ENCODE measurements around the gene USH1G.
A peak's percentile ranks its signal among the peaks of the same experiment; 100 is the strongest.

The USH1G gene

DNA sequence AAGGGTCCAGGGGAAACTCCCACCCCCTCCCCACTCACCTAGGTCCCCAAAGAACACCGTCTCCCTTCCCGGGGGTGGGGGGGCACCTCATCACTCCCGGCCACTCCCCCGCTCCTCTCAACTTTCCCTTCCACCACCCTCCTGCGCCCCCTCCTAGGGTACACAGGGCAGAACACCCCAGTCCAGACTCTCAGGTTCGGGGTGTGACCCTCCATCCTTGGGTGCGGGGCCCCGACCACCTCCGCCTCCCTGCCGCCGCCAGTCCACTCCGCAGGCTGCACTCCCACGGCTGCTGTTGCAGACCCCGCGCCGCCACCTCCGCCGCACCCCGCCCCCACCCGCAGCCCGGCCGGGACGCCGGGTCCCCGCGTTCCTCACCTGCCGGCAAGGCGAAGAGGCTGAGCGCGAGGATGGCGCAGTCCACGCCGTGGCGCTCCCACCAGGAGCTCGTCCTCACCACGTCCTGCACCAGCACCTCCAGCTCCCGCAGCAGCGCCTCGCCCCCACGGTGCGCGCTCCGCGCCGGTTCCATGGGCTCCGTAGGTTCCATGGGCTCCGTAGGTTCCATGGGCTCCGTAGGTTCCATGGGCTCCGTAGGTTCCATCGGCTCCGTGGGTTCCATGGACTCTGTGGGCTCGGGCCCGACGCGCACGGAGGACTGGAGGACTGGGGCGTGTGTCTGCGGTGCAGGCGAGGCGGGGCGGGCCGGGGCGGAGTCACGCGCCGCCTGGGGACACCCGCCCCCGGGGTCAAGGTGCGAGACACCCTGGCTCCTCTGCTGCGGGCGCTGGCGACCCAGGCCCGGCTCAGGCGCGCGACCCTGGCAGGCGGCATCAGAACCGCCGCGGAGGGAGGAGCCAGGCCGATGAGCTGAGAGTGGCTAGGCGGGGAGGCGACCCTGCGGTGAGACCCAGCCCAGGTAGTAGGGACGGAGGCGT, 29.8 kb downstream of the USH1G start, which contains the start of gene FADS6:
TSS of gene FADS6 (minus strand) at position 660 of the 938 bp plus-strand sequence. CDS start at position 622, 38 bp downstream.
- Histone ChIP-seq H3K9ac (ENCODE audit: low read length) (no peak within 1 kb of the TSS), H3K27ac (ENCODE audit: low read length, poor library complexity, severe bottlenecking) (no peak within 1 kb of the TSS), H2BK120ac (ENCODE audit: low read depth, low read length) (no peak within 1 kb of the TSS), H3K4me1 (ENCODE audit: control insufficient read depth, insufficient read depth, low read depth, low read length) (peaks cover 15% of the 10 kb centered on the region), H3K36me3 (ENCODE audit: control insufficient read depth in 1 of 2, insufficient read depth in 2 of 2, low read depth in 1 of 2, low read length in 2 of 2) (no peaks in the 10 kb centered on the region), H4K91ac (ENCODE audit: low read length) (no peak within 1 kb of the TSS), H3K4me3 (ENCODE audit: insufficient read depth in 1 of 2, low read depth in 1 of 2, low read length in 2 of 2) (peak within 1 kb of the TSS in 1 of 2 experiments; percentile 26), H2BK15ac (ENCODE audit: low read depth, poor library complexity, severe bottlenecking) (no peak within 1 kb of the TSS), H3K9me3 (ENCODE audit: control insufficient read depth, low read length) (no peaks in the 10 kb centered on the region), H3K79me1 (replicated peaks; ENCODE audit: low read length, poor library complexity, severe bottlenecking) (no peaks in the 10 kb centered on the region), H3K4ac (ENCODE audit: low read depth in 1 of 2, low read length in 2 of 2) (no peak within 1 kb of the TSS), H3K27me3 (ENCODE audit: control insufficient read depth in 1 of 2, insufficient read depth in 1 of 2, low read length in 2 of 2) (peaks cover 67 to 88% of the 10 kb centered on the region in 2 experiments), H2AFZ (ENCODE audit: low read depth, low read length) (no peak within 1 kb of the TSS), H4K8ac (ENCODE audit: low read length) (peak within 1 kb of the TSS; percentile 39), H2BK12ac (ENCODE audit: low read length in 2 of 2) (no peak within 1 kb of the TSS), H2AK5ac (ENCODE audit: low read length, severe bottlenecking) (no peak within 1 kb of the TSS), H3K18ac (ENCODE audit: low read depth in 1 of 2, low read length in 2 of 2) (no peak within 1 kb of the TSS), H3K23ac (ENCODE audit: low read length in 2 of 2) (peak within 1 kb of the TSS in 1 of 2 experiments; percentile 26), H3K14ac (ENCODE audit: low read length in 2 of 2) (no peak within 1 kb of the TSS), H2BK5ac (ENCODE audit: low read depth, low read length, poor library complexity, severe bottlenecking) (no peak within 1 kb of the TSS), H3K4me2 (ENCODE audit: low read length, poor library complexity, severe bottlenecking) (peak within 1 kb of the TSS; percentile 40)
- no peak for DNase-seq
- 10% methylated on average over 67 of the region's 86 CpGs for WGBS

DNA sequence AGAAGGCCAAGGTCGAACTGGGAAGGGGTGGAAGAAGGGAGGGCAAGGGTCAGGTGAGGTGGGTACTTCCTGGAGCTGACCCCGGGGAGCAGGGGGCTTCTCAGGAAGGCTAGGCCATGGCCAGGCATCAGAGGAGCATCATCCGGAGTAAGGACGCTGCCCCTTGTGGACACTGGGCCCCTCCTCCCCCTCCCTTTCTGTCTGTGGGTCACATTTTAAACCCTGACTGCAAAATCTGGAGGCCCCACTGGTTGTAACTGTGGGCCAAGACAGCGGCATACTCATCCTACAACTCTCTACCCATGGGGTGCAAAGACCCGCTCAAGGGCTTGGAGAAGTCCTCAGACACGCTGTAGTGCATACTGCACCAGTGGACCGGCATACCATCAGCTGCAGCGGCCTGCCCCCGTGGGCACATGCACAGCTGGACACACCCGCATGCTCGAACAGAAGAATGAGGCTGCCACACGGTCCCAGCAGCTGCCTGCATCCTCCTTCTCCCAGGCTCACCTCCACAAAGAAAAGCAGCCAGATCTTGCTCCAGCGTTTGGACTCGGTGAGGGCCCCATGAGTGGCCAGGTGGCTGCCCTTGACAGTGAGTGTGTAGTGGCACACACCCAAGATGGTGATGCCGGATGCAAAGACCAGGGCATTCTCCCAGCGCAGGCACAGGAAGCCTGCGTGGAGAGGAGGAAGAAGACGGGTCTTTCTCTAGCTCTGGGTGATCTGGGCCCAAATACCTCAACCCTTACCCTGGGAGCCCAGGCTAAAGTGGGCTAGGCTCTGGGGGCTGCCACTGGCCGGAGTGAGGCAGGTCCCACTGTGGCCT, 30.8 kb downstream of the USH1G start:
- H2BK15ac ChIP-seq (ENCODE audit: low read depth, poor library complexity, severe bottlenecking), result no peak overlapping the region
- no peak overlapping the region for H3K23ac ChIP-seq (ENCODE audit: low read length in 2 of 2)
- no peak overlapping the region for H2BK120ac ChIP-seq (ENCODE audit: low read depth, low read length)
- peaks cover 15% of the 10 kb centered on the region for H3K4me1 ChIP-seq (ENCODE audit: control insufficient read depth, insufficient read depth, low read depth, low read length)
- no peak overlapping the region for H3K27ac ChIP-seq (ENCODE audit: low read length, poor library complexity, severe bottlenecking)
- no peak overlapping the region for H4K91ac ChIP-seq (ENCODE audit: low read length)
- no peak overlapping the region for H2AK5ac ChIP-seq (ENCODE audit: low read length, severe bottlenecking)
- H2BK12ac ChIP-seq (ENCODE audit: low read length in 2 of 2), result no peak overlapping the region
- H2AFZ ChIP-seq (ENCODE audit: low read depth, low read length), result no peak overlapping the region
- no peak overlapping the region for H3K4ac ChIP-seq (ENCODE audit: low read depth in 1 of 2, low read length in 2 of 2)
- no peak overlapping the region for H2BK5ac ChIP-seq (ENCODE audit: low read depth, low read length, poor library complexity, severe bottlenecking)
- H3K9ac ChIP-seq (ENCODE audit: low read length), result no peak overlapping the region
- H3K18ac ChIP-seq (ENCODE audit: low read depth in 1 of 2, low read length in 2 of 2), result no peak overlapping the region
- peaks cover 70 to 85% of the 10 kb centered on the region in 2 experiments for H3K27me3 ChIP-seq (ENCODE audit: control insufficient read depth in 1 of 2, insufficient read depth in 1 of 2, low read length in 2 of 2)
- no peak overlapping the region for H3K14ac ChIP-seq (ENCODE audit: low read length in 2 of 2)
- no peak overlapping the region for H3K4me2 ChIP-seq (ENCODE audit: low read length, poor library complexity, severe bottlenecking)
- DNase-seq, result no peak
- H3K36me3 ChIP-seq (ENCODE audit: control insufficient read depth in 1 of 2, insufficient read depth in 2 of 2, low read depth in 1 of 2, low read length in 2 of 2), result no peaks in the 10 kb centered on the region
- H3K79me1 ChIP-seq (replicated peaks; ENCODE audit: low read length, poor library complexity, severe bottlenecking), result no peaks in the 10 kb centered on the region
- H3K4me3 ChIP-seq (ENCODE audit: insufficient read depth in 1 of 2, low read depth in 1 of 2, low read length in 2 of 2), result no peak overlapping the region
- H3K9me3 ChIP-seq (ENCODE audit: control insufficient read depth, low read length), result no peaks in the 10 kb centered on the region
- WGBS, result 74% methylated on average over 19 of the region's 20 CpGs
- no peak overlapping the region for H4K8ac ChIP-seq (ENCODE audit: low read length)

DNA sequence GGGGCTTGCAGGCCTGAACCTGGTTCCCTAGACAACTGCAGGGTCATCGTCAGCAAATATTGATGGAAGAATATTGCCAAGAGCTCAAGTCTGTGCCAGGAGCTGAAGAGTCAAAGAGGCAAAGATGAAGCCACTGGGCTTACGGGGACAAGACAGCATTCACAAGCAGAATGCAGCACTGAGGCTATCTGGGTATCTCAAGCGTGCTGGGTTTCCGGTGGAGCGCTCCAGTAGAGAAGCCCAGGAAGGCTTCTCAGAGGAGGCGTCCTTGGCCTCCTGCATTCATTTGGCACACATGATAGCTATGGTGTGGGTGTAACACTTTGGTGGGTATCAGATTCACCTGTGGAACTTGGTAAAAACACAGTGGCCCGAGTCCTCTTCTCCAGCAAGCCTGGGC, 32.5 kb downstream of the USH1G start:
- no peak for DNase-seq
- no peak overlapping the region for H4K8ac ChIP-seq (ENCODE audit: low read length)
- WGBS, result 93% methylated on average over 7 of the region's 7 CpGs
- H3K9ac ChIP-seq (ENCODE audit: low read length), result no peak overlapping the region
- no peak overlapping the region for H3K23ac ChIP-seq (ENCODE audit: low read length in 2 of 2)
- H2BK15ac ChIP-seq (ENCODE audit: low read depth, poor library complexity, severe bottlenecking), result no peak overlapping the region
- H3K27ac ChIP-seq (ENCODE audit: low read length, poor library complexity, severe bottlenecking), result no peak overlapping the region
- H3K9me3 ChIP-seq (ENCODE audit: control insufficient read depth, low read length), result no peaks in the 10 kb centered on the region
- H4K91ac ChIP-seq (ENCODE audit: low read length), result no peak overlapping the region
- no peaks in the 10 kb centered on the region for H3K36me3 ChIP-seq (ENCODE audit: control insufficient read depth in 1 of 2, insufficient read depth in 2 of 2, low read depth in 1 of 2, low read length in 2 of 2)
- H3K14ac ChIP-seq (ENCODE audit: low read length in 2 of 2), result no peak overlapping the region
- H3K4me1 ChIP-seq (ENCODE audit: control insufficient read depth, insufficient read depth, low read depth, low read length), result peaks cover 15% of the 10 kb centered on the region
- no peak overlapping the region for H3K18ac ChIP-seq (ENCODE audit: low read depth in 1 of 2, low read length in 2 of 2)
- H3K27me3 ChIP-seq (ENCODE audit: control insufficient read depth in 1 of 2, insufficient read depth in 1 of 2, low read length in 2 of 2), result peaks cover 67 to 83% of the 10 kb centered on the region in 2 experiments
- H2BK12ac ChIP-seq (ENCODE audit: low read length in 2 of 2), result no peak overlapping the region
- no peak overlapping the region for H2BK120ac ChIP-seq (ENCODE audit: low read depth, low read length)
- no peak overlapping the region for H3K4me2 ChIP-seq (ENCODE audit: low read length, poor library complexity, severe bottlenecking)
- H2AFZ ChIP-seq (ENCODE audit: low read depth, low read length), result no peak overlapping the region
- H3K79me1 ChIP-seq (replicated peaks; ENCODE audit: low read length, poor library complexity, severe bottlenecking), result no peaks in the 10 kb centered on the region
- no peak overlapping the region for H3K4ac ChIP-seq (ENCODE audit: low read depth in 1 of 2, low read length in 2 of 2)
- H3K4me3 ChIP-seq (ENCODE audit: insufficient read depth in 1 of 2, low read depth in 1 of 2, low read length in 2 of 2), result no peak overlapping the region
- no peak overlapping the region for H2AK5ac ChIP-seq (ENCODE audit: low read length, severe bottlenecking)
- no peak overlapping the region for H2BK5ac ChIP-seq (ENCODE audit: low read depth, low read length, poor library complexity, severe bottlenecking)

DNA sequence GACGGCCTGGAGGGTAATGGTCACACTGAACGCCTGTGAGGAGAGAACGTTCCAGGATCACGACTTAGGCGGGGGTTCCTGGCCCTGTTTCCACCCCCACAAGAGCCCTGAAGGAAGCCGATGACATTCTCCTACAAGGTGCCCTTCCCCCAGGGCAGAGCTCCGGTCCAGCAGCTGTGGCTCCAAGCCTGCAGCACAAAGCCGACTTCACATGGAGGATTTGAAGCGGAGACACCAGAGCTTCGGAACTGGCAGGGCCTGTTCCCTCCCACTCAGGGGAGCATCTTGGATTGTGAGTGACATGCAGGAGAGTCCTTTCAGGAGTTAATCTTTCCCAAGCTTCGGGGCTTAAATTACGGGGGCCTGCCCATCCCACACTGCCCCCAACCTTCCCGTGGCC, 34.6 kb downstream of the USH1G start:
- Histone ChIP-seq H4K8ac (ENCODE audit: low read length) (no peak overlapping the region), H2BK15ac (ENCODE audit: low read depth, poor library complexity, severe bottlenecking) (no peak overlapping the region), H3K9me3 (ENCODE audit: control insufficient read depth, low read length) (no peaks in the 10 kb centered on the region), H2AK5ac (ENCODE audit: low read length, severe bottlenecking) (no peak overlapping the region), H3K4me3 (ENCODE audit: insufficient read depth in 1 of 2, low read depth in 1 of 2, low read length in 2 of 2) (peak overlapping the region in 1 of 2 experiments; percentile 2), H4K91ac (ENCODE audit: low read length) (no peak overlapping the region), H3K27me3 (ENCODE audit: control insufficient read depth in 1 of 2, insufficient read depth in 1 of 2, low read length in 2 of 2) (peaks cover 50 to 79% of the 10 kb centered on the region in 2 experiments), H3K14ac (ENCODE audit: low read length in 2 of 2) (no peak overlapping the region), H3K79me1 (replicated peaks; ENCODE audit: low read length, poor library complexity, severe bottlenecking) (no peaks in the 10 kb centered on the region), H3K4me1 (ENCODE audit: control insufficient read depth, insufficient read depth, low read depth, low read length) (peaks cover 10% of the 10 kb centered on the region), H2BK12ac (ENCODE audit: low read length in 2 of 2) (no peak overlapping the region), H3K4me2 (ENCODE audit: low read length, poor library complexity, severe bottlenecking) (no peak overlapping the region), H3K23ac (ENCODE audit: low read length in 2 of 2) (no peak overlapping the region), H2BK120ac (ENCODE audit: low read depth, low read length) (no peak overlapping the region), H3K27ac (ENCODE audit: low read length, poor library complexity, severe bottlenecking) (no peak overlapping the region), H3K18ac (ENCODE audit: low read depth in 1 of 2, low read length in 2 of 2) (no peak overlapping the region), H2AFZ (ENCODE audit: low read depth, low read length) (no peak overlapping the region), H2BK5ac (ENCODE audit: low read depth, low read length, poor library complexity, severe bottlenecking) (no peak overlapping the region), H3K36me3 (ENCODE audit: control insufficient read depth in 1 of 2, insufficient read depth in 2 of 2, low read depth in 1 of 2, low read length in 2 of 2) (no peaks in the 10 kb centered on the region), H3K4ac (ENCODE audit: low read depth in 1 of 2, low read length in 2 of 2) (no peak overlapping the region), H3K9ac (ENCODE audit: low read length) (no peak overlapping the region)
- 82% methylated on average over 13 of the region's 13 CpGs for WGBS
- no peak for DNase-seq

All from mesenchymal stem cell (in vitro differentiated cells and primary cell).